ENCODE measurements around the gene GDPD3.

The GDPD3 gene

DNA sequence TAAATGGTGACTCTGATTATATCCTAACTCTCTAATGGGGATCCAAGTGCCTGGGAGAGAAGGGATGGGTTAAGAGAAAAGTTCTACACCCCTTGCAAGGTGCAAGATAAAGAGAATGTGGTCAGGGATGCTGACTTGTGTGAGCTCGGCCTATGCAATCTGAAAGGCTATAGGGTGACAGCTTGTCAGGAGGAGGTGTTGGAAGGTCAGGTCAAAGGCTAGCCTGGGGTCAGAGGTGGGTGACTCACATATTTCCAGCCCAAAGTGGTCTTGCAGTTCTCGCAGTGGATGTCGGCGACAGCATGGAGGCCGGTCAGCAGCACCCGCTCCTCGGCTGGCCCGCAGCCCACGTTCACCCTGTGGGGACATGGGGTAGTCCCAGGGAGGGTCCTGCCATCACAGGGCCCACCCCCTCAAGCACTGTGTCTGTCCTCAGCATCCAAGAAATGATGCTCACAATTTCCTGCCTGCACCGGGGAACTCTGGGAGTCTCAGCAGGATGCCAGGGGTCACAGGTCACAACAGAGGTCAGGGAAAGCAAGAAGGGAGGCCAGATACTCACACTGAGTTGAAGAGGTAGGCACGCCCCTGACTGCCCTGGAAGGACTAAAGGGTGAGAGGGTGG is 18.7 kb downstream of the GDPD3 start:
- peak overlapping the region; percentile 67 for H3K4me3 ChIP-seq (ENCODE audit: low read depth, low read length)
- no peak for TF ChIP-seq CTCF (IDR thresholded peaks at IDR 0.05; ENCODE audit: low read depth, low read length, missing control alignments)
- DNase-seq (ENCODE audit: low read depth): no peak

- H3K4me3 ChIP-seq (ENCODE audit: low read depth, low read length): peak overlapping the region; percentile 64
- peak; percentile 83 for DNase-seq (ENCODE audit: low read depth)
- peak; percentile 94 for TF ChIP-seq CTCF (IDR thresholded peaks at IDR 0.05; ENCODE audit: low read depth, low read length, missing control alignments)
Observed at GRCh38 chr16:30092373-30093010, 20.8 kb downstream of the GDPD3 start.

DNA sequence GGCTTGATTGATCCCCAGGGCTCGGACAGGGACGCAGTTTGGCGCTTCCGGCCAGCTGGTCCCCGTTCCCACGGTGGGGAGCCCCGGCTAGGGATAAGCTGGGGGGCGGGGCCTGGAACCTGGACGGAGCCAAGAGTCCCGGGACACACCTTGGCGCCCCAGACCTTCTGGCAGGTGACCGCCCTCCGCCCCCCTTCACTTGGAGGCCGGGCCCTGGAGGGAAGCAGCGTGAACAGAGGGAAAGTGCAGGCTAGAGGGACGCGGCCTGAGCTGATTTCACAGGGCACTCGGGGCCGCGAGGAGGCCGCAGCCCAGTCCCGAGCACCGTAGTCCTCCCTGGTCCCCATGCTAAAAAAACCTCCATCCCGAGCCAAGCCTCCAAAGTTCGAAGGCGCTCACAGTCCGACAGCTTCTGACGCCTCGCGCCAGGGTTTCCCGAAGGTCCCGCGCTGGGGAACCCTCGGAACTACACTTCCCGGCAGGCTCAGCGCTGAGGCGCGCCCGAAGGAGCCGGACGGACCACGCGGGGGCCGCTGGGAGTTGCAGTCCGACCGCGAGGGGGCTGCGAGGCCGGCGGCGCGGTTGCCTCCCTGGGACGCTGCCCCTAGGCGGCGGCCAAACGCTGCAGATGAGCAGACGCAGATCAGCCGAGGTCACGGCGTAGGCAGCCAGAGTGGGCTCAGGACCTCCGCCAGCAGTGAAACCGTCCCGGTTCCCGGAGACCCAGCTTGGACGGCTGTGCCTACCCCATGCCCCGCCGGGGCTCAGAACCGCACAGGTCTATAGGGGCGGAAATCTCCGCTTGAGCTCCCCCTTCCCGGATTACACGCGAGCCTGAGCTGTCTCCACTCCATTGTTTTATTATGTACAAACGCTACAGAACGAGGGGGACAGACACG is 21.6 kb downstream of the GDPD3 start, which contains the start of gene TBX6:
Gene TBX6 (minus strand): TSS at position 451 of the 899 bp plus-strand sequence. CDS start 731 bp downstream, outside the sequence.
- TF ChIP-seq CTCF (IDR thresholded peaks at IDR 0.05; ENCODE audit: low read depth, low read length, missing control alignments): peak; percentile 78
- H3K4me3 ChIP-seq (ENCODE audit: low read depth, low read length): peak within 1 kb of the TSS; percentile 64
- DNase-seq (ENCODE audit: low read depth): peak; percentile 65

DNA sequence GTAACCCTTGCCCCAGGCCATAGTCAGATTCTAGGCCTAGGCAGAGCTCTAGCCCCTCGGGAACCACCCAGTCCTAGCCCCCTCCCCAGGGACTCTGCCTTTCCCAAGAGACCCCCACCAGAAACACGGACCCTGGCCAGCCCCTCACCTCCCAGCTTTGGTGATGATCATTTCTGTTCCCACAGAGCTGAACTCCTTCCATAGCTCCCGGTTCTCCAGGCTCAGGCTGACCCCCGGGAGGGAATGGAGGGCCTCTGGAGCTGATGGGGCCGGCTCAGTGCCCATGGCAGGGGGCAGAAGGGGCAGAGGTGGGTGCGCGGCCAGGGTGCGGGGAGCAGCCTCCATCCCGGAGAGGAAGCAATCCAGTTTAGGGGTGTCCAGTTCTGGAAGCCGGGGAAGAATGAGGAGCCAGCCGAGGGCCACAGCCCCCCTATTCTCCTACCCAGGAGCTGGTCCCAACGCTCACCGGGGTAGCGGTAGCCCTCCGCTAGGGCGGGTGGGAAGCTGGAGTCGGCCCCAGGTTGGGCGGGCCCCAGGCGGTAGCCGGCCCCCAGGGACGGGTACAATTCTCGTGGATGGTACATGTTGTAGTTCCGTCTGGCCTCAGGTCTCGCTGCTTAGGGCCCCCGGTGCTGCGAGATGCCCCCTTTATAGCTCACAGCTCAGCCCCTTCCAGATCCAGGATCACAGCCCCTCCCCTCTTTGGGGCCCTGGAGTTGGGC is 22.6 kb downstream of the GDPD3 start:
- no peak for DNase-seq (ENCODE audit: low read depth)
- no peak overlapping the region for H3K4me3 ChIP-seq (ENCODE audit: low read depth, low read length)
- no peak for TF ChIP-seq CTCF (IDR thresholded peaks at IDR 0.05; ENCODE audit: low read depth, low read length, missing control alignments)

DNA sequence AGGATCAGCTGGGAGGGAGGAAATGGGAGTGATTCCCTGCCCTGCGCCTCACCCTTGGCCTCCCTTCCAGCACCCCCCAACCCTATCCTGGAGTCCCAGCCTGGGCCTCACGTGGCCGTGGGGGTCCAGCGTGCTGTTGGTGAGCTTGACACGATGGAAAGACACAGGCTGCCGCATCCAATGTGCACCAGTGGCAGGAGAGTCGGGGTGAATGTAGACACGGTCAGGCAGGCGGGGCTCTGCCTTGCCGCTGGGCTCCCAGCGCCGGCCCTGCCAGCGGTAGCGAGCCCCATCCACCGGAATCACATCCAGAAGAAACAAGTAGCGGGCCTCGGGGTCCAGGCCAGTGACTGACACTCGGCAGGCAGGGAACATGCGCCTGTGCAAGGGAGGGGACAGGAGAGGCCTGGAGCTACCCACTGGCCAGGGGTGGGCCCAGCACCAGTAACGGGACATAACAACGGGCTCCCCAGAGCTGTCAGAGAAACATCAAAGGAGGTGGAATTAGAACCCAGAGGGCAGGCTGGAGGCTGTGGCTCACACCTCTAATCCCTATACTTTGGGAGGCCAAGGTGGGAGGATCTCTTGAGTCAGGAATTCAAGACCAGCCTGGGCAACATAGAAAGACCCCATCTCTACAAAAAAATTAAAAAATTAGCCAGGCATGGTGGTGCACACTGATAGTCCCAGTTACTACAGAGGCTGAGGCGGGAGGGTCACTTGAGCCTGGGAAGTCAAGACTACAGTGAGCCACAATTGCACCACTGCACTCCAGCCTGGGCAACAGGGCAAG is 24.3 kb downstream of the GDPD3 start:
- H3K4me3 ChIP-seq (ENCODE audit: low read depth, low read length): no peak overlapping the region
- no peak for DNase-seq (ENCODE audit: low read depth)
- TF ChIP-seq CTCF (IDR thresholded peaks at IDR 0.05; ENCODE audit: low read depth, low read length, missing control alignments): no peak

Measured in GM12864 (cell line).